PC-3 (cell line): ENCODE measurements around the gene IP6K3.

Experiments used
- CTCF ChIP-seq: fragments of 300-600 bp; sonication (generic); conservative IDR thresholded peaks from 2 replicates; pipeline ENCODE4 v1.5.1; 2017; ENCODE audit warnings: antibody characterized with exemption, low read depth, mild to moderate bottlenecking, low read length
- EZH2 ChIP-seq: fragments of 300-600 bp; sonication (generic); IDR thresholded peaks from one replicate; pipeline ENCODE4 v1.6.1; 2017; ENCODE audit warnings: antibody characterized with exemption, mild to moderate bottlenecking, low read length; ENCODE audit not compliant: unreplicated experiment

GRCh38 chr6:33752646-33753015 lies 5.9 kb upstream of the IP6K3 start:
- no peak for TF ChIP-seq CTCF
- no peak for TF ChIP-seq EZH2
